ENCODE measurements around the gene TDRD10. TPM values are rescaled to one million over a fixed set of nuclear protein-coding genes. Genes with fewer than 3 reads are reported as not detected.

Gene TDRD10
- total RNA-seq, 1 experiment from 2014 or later, result not detected

DNA sequence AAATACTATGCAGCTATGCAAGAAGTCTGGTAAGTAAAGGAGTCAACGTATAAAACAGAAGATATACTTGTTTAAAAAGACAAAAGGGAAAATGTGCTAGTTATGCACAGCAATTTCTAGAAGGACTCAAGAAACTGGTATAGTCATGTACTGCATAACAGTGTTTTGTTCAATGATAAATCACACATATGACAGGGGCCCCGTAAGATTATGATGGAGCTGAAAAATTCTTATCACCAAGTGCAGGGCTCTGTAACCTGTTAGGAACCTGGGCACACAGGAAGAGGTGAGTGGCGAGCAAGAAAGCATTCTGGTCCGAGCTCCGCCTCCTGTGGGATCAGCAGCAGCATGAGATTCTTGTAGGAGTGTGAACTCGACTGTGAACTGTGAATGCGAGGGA lies 92.8 kb downstream of the TDRD10 start:
- intact Hi-C loops (cut with micrococcal nuclease; ENCODE audit: unreplicated experiment), result no loop called here
- BruUV-seq (replicated peaks), result no TSS peak
- H3K9me3 ChIP-seq (ENCODE audit: low read depth, low read length, poor library complexity, severe bottlenecking), result no peaks in the 10 kb centered on the region
- TF ChIP-seq CTCF (conservative IDR thresholded peaks at IDR 0.05; ENCODE audit: low read depth, low read length) (no peak), EZH2 (IDR thresholded peaks at IDR 0.05; ENCODE audit: borderline replicate concordance, low read depth, low read length, poor library complexity, severe bottlenecking) (no peak)
- ChIA-PET CTCF (no interaction called here), POLR2A (ENCODE audit: low non-redundant PET) (no interaction called here)
- DNase-seq (ENCODE audit: low spot score), result no peak
- H3K27me3 ChIP-seq (replicated peaks; ENCODE audit: insufficient read depth, low read depth, low read length, poor library complexity), result no peaks in the 10 kb centered on the region
- H3K36me3 ChIP-seq (ENCODE audit: insufficient read depth, low read length, poor library complexity, severe bottlenecking), result peaks cover 87% of the 10 kb centered on the region
- no peak overlapping the region for H3K4me3 ChIP-seq (ENCODE audit: low read depth, low read length, poor library complexity, severe bottlenecking)
- no peaks in the 10 kb centered on the region for H3K4me1 ChIP-seq (ENCODE audit: insufficient read depth, low read length, poor library complexity, severe bottlenecking)
- H3K27ac ChIP-seq (ENCODE audit: low read depth, low read length, poor library complexity, severe bottlenecking), result no peak overlapping the region

DNA sequence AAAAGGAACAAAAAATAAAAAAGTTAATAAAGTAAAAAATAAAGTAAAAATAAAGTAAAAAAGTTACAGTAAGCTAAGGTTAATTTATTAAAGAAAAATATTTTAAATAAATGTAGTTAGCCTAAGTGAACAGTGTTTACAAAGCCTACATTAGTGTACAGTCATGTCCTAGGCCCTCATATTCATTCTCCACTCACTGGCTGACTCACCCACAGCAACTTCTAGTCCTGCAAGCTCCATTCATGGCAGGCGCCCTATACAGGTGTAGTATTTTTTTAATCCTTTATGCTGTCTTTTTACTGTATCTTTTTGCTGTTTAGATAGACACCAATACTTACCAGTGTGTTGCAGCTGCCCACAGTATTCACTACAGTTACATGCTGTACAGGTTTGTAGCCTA lies 93.6 kb downstream of the TDRD10 start:
- peaks cover 80% of the 10 kb centered on the region for H3K36me3 ChIP-seq (ENCODE audit: insufficient read depth, low read length, poor library complexity, severe bottlenecking)
- H3K27ac ChIP-seq (ENCODE audit: low read depth, low read length, poor library complexity, severe bottlenecking), result no peak overlapping the region
- no TSS peak for BruUV-seq (replicated peaks)
- H3K4me1 ChIP-seq (ENCODE audit: insufficient read depth, low read length, poor library complexity, severe bottlenecking), result no peaks in the 10 kb centered on the region
- ChIA-PET POLR2A (ENCODE audit: low non-redundant PET) (no interaction called here), CTCF (no interaction called here)
- H3K27me3 ChIP-seq (replicated peaks; ENCODE audit: insufficient read depth, low read depth, low read length, poor library complexity), result no peaks in the 10 kb centered on the region
- intact Hi-C loops (cut with micrococcal nuclease; ENCODE audit: unreplicated experiment), result no loop called here
- no peak for TF ChIP-seq EZH2 (IDR thresholded peaks at IDR 0.05; ENCODE audit: borderline replicate concordance, low read depth, low read length, poor library complexity, severe bottlenecking)
- no peak for TF ChIP-seq CTCF (conservative IDR thresholded peaks at IDR 0.05; ENCODE audit: low read depth, low read length)
- DNase-seq (ENCODE audit: low spot score), result no peak
- H3K4me3 ChIP-seq (ENCODE audit: low read depth, low read length, poor library complexity, severe bottlenecking), result no peak overlapping the region
- no peaks in the 10 kb centered on the region for H3K9me3 ChIP-seq (ENCODE audit: low read depth, low read length, poor library complexity, severe bottlenecking)

Other genes with a start within 250 kb of the TDRD10 start
- 129 and 134 TPM in 2 replicates for gene HAX1, start 229.6 kb upstream of the TDRD10 start, total RNA-seq (2021)
- gene AQP10, start 181.1 kb upstream of the TDRD10 start, total RNA-seq (2021), result not detected in 2 replicates
- 29.1 and 32.4 TPM in 2 replicates for gene ATP8B2, start 176.7 kb upstream of the TDRD10 start, total RNA-seq (2021)
- gene IL6R, start 96.9 kb upstream of the TDRD10 start, total RNA-seq (2021), result 1.6 and 1.9 TPM in 2 replicates
- gene SHE, start 193 bp downstream of the TDRD10 start, total RNA-seq (2021), result 0.04 TPM in 1 of 2 replicates, not detected in the other
- 84.5 and 104 TPM in 2 replicates for gene UBE2Q1, start 56.4 kb downstream of the TDRD10 start, total RNA-seq (2021)
- gene CHRNB2, start 65.6 kb downstream of the TDRD10 start, total RNA-seq (2021), result 3.2 and 3.5 TPM in 2 replicates
- gene ADAR, start 106.0 kb downstream of the TDRD10 start, total RNA-seq (2021), result 165 and 171 TPM in 2 replicates

Measured in A673 (cell line).